Hematopoietic multipotent progenitor cell treated with erythropoietin and hydrocortisone succinate and interleukin-3 and kit ligand, for 17 days (in vitro differentiated cells): Measurements from ENCODE around the gene CLDN9.

Experiments used
- DNase-seq: peaks from one replicate; pipeline ENCODE4 v3.0.0-alpha.2; 2015; ENCODE audit warnings: low spot score

The CLDN9 gene

GRCh38 chr16:2974319-2975056, 38.2 kb upstream of the CLDN9 start:
- no peak for DNase-seq

DNA sequence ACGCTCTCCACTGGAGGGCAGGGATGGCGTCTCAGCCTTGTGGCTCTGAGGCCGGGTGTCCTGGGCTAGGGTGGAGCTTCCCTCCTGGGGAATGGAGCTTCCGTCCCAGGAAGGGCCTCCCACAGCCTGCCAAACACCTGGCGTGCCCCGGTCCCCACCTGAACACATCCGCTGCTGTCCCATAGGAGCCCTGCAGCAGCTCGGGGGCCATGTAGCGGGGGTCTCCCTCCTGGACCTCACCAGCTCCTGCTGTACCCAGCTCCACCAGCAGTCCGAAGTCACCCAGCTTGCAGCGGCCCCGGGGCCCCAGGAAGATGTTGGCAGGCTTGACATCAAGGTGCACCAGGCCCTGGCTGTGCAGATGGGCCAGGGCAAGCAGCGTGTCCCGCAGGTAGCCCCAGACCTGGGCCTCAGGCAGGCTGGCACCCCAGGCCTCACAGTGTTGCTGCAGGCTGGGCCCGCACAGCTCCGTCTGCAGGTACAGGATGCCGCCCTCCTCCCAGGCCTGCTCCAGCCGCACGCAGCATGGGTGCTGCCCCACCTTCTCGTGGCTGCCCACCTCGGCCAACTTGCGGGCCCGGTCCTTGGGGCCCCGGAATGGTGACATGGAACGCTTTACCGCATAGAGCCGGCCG, 37.4 kb upstream of the CLDN9 start:
- DNase-seq, result no peak

DNA sequence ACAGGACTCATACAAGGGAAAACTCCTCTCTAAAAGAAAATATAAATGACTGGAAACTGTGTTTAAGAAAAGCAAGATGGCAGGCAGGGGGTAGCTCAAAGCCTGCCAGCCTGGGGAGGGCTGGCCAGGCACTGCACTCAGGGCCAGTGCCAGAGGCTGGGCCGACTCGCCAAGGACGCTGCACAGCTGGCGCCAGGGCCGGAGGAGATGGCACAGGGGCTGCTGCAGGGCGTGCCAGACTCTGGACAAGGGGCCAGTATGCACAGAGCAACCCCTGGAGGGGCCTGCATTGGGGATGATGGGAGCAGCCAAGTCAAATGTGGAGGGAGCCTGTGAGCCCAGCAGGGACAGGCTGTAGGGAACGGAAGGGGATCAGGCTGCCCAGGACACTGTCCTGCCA, 36.5 kb upstream of the CLDN9 start:
- no peak for DNase-seq

DNA sequence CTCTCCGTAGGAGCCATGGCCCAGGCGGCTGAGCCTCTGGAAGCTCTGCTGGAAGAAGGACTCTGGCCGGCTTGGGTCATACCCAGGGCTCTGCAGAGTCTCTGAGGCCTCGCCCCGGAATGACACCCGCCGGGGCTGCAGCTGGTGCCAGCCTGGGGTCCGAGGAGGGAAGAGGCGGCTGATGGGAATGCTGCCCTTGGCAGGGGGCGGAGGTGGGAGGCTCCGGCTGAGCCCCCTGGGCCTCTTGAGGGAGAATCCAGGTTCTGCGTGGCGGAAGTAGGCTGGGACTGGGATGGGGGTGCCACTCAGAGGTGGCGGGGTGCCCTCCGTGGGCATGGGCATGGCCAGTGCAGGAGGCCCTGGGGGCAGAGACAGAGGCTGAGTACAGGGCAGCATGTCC, 36.0 kb upstream of the CLDN9 start:
- no peak for DNase-seq

DNA sequence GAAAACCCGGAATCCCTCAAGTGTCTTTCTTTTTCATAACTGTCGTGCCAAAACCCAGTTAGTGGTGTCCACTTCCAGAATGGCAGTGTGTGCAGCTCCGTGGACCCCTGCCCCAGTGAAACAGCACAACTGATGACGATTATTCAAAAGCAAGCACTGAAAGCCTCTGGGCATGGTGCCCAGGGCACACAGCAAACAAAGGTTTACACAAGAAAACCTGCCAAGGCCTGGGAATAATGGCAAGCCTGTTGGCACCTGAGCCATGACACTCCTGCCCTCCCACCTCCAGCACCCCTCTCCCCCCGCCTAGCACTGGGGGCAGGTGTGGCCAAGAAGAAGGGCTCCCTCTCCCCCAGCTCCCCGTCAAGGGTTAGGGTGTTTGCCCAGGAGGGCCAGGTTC, 35.3 kb upstream of the CLDN9 start:
- no peak for DNase-seq

GRCh38 chr16:2979669-2980226, 33.0 kb upstream of the CLDN9 start:
- no peak for DNase-seq

DNA sequence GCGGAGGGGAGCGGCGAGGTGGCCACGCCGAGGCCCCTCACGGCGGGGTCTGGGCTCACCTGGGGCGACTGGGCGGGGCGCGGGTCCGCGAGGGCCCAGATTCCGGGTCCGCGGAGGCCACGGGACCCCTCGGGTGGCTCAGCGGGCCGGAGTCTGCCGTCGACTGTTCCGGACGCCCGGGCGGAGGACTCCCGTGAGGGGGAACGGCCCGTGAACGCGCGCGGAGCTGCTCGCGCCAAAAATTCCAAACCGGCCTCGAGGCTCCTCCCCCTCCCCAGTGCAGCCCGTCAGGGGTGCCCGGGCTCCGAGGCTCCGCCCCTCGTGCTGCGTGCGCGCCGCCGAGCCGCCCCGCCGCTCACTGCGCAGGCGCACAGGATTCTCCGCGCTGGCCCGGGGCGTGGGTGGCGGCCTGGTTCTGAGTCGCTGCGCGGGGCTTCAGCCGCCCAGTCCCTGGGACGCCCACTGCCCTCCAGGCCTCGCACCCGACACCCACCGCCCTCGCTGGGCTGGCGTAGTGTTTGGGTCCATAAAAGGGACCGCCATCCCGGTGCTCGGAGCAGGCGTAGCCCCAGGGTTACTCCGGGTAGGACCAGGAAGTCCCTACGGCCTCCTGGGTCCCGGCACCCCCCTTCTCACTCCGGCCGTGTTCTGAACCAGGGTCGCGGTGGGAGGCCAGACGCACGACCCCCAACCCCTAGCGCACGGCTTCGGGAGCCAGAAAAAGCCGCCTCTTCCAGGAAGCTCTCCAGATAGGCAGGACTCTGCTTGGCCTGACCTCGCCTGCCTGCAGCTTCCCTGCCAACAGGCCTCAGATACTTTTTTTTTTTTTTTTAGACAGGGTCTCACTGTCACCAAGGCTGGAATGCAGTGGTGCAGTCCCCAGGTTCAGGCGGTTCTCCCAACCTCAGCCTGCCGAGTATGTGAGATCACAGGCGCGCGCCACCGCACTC, 32.2 kb upstream of the CLDN9 start, which contains the start of gene PKMYT1:
TSS of gene PKMYT1 (minus strand) at position 220 of the 950 bp plus-strand sequence. CDS start 789 bp downstream, outside the sequence.
- DNase-seq, result peak; percentile 94

DNA sequence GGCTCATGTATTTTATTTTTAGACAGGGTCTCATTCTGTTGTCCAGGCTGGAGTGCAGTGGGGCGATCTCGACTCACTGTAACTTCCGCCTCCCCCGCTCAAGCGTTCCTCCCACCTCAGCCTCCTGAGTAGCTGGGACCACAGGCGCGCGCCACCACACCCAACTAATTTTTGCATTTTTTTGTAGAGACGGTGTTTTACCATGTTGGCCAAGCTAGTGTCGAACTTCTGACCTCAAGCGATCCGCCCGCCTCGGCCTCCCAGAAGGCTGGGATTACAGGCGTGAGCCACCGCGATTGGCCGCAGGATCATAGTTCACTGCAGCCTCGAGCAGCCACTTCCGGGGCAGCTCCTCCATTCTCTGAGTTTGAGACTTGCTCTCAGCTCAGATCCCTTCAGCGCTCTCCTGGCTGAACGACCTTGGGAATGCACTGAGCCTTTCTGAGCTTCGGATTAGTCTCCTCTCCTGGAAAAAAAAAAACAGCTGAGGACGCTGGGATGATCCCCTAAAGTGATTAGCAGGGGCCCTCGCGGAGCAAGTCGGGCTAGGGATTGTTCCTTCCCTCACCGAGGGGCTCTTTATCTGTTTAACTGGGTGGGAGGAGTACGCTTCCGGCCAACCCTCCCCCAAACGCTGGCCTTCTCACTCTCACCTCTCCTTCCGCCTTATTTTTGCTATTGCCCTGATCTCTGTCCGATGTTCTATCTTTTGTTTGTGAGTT, 31.4 kb upstream of the CLDN9 start:
- DNase-seq, result no peak

DNA sequence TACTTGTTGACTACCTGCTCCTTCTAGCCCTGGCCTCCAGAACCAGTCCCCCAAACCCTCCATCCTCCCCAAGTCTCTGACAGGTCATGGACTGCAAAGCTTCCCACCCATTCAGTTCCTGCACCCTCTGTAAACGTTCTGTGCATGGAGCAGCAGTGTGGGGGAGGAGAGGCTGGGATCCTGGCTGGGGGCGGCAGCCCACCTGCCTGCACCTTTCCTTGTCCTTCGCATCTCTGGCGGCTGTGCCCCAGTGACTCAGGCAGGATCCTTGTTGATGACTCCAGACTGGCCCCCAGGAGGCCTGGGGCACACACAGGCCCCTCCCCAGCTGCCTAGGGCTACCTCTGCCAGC, 30.8 kb upstream of the CLDN9 start:
- DNase-seq, result no peak

DNA sequence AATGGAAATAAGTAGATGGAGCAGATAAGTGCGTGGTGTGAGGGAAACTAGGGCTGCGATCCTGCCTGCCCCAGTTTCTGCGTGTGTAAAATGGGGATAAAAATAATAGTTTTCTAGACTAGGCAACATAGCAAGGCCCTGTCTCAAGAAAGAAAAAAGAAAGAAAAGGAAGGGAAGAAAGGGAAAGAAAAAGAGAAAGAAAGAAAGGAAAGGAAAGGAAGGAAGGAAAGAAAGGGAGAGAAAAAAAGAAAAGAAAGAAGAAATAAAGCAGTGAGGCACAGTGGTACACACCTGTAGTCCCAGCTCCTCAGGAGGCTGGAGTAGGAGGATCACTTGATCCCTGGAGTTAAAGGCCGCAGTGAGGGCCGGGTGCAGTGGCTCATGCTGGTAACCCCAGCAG, 30.3 kb upstream of the CLDN9 start:
- DNase-seq, result no peak

- DNase-seq, result peak; percentile 72
Observed at GRCh38 chr16:2983706-2984136, 29.0 kb upstream of the CLDN9 start.

GRCh38 chr16:2985462-2985861, 27.3 kb upstream of the CLDN9 start:
- no peak for DNase-seq

- no peak for DNase-seq
Observed at GRCh38 chr16:2985893-2986355, 26.8 kb upstream of the CLDN9 start.

- DNase-seq, result no peak
Observed at GRCh38 chr16:2986623-2987188, 26.0 kb upstream of the CLDN9 start.

DNA sequence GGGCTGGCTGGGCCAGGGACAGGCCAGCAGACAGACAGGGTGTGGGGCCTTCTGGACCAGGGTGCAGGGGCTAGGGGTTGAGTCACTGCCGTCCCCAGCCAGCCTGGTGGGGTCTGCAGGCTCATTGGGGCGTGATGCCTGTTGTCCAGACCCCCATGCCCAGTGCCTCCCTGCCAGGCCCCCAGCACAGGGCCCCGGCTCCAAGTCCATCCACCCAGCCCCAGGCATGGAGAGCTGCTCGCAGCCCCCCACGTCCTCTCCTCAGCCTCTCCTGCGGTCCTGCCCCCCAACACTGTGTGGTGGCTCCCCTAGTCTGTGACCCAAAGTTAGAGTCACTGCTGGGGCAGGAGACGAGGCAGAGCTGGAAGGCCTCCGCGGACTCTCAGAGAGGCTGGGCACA, 25.4 kb upstream of the CLDN9 start:
- no peak for DNase-seq

DNA sequence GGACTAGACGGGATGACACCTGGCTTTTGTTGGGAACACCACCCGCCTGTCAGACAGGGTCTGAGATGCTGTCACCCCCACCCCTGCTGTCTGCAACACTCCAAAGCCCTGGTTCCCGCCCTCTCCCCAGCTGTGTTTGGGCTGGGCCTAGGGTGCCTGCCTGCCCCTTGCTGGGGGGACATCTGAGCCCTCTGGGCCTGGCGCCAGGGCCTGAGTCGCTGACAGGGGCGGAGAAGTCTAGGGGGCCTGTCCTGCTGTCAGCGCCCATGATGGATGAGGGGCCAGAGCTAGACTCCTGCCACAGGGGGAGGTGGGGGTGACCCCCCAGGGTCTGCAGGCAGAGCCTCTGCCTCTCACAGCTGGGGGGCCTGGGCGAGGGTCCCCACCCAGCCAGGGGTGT, 24.9 kb upstream of the CLDN9 start:
- DNase-seq, result no peak

DNA sequence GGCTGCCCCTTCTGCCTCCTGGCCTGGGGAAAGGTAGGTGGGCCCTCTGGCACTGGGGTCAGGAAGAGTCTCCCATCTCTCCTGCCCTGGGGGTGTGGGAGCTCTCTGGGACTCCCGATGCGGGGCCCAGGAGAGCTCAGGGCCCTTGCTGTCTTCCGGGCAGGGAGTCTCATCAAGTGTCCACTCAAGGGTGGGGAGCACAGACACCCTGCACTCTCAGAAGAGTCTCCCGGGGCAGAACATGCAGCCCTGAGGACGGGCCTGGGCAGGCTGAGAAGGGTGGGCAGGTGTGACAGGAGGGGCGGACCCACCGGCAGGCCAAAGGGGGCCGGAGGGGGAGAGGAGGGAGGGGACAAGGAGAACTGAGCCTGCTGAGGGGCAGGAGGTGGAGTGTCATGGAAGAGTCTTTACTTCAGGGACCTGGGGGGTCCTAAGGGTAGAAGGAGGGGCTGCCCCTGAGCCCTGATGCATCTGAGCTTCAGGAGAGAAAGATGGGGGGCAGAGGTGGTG, 24.1 kb upstream of the CLDN9 start:
- DNase-seq, result no peak

- DNase-seq, result no peak
Observed at GRCh38 chr16:2990891-2991290, 21.8 kb upstream of the CLDN9 start.

DNA sequence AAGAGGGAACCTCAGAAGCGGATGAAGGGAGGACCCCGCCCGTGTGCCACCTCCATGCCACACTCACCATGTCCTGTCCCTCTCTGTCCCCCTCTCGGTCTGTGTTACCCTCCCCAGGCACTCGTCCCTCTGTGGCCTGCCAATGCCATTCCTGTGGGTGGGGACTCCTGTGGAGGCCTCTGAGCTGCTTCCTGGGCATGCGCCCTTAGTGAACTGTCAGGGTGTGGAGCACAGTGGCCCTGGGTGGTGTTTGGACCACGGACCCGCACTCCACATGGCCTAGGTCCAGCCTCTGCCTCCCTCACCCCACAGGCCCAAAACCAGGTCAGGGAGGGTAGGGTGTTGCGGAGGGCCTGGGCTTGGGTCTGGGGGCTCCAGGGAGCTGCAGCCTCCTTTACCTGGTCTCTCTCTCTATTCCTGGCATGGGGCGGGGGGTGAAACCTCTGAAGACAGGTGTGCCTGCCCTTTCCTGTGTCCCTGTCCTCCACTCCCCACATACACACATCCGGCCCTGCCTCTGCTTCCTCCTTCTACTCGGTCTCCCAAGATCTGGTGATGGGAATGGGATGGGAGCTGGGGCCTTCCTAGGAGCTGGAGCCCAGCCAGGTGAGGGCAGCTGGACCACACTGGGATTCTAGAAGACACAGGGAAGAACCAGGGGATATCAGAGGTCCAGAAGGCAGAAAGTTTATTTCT, 21.0 kb upstream of the CLDN9 start:
- no peak for DNase-seq

DNA sequence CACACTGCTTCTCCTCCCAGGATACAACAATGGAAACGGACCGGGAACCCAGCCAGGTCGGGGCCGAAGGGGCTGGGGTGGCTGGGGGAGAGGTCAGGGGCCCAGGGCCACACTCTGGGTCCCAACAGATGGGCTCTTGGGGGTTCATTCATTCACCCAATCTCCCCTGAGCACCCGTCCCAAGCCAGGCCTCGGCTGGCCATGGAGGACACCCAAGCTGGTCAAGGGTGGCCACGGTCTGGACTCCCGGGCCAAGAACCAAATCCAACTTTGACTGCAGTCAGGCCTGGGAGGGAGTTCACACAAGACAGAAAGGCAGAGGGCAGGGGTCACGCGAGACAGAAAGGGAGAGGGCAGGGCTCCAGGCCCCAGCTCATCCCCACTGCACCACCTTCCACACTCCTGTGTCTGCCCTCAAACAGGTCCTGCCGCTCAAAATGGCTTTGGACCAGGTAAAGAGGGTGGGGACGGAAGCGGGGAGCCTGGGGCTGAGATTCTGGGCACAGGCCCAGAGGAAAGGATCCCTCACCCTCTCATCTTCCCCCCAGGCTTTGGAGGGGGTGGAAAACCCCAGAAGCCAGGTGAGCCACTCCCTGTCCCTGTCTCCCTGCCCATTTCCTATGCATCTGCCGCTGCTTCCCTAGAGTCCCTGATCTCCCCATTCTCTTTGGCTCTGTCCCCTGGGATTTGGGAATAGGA, 20.2 kb upstream of the CLDN9 start:
- no peak for DNase-seq
